Tibial nerve (tissue), 4 donors: ENCODE measurements around the gene TIAM1. TPM values are rescaled to one million over a fixed set of nuclear protein-coding genes. Genes with fewer than 3 reads are reported as not detected.

Experiments used
- DNase-seq, 2 donors: peaks; one replicate each; pipeline ENCODE4 v3.0.0-alpha.2; 2019; ENCODE audit warnings: low spot score in 2 of 2
- H3K27ac ChIP-seq, 4 donors: fragments of 200-600 bp; sonication (generic) in 3 of 4; one replicate each; pipeline ENCODE4 v1.5.1; 2017 to 2019; ENCODE audit warnings: mild to moderate bottlenecking in 1 of 4
- H3K27me3 ChIP-seq, 2 donors: fragments of 200-600 bp; sonication (generic) in 1 of 2; one replicate each; pipeline versions ENCODE4 v1.5.1 to v1.6.0; 2017 to 2019
- H3K36me3 ChIP-seq, 3 donors: fragments of 200-600 bp; sonication (generic); one replicate each; pipeline ENCODE4 v1.5.1; 2018 to 2019
- H3K4me1 ChIP-seq, 4 donors: fragments of 200-600 bp; sonication (generic) in 3 of 4; one replicate each; pipeline ENCODE4 v1.5.1; 2017 to 2019
- H3K4me3 ChIP-seq, 4 donors: fragments of 200-600 bp; sonication (generic) in 3 of 4; one replicate each; pipeline ENCODE4 v1.5.1; 2017 to 2019; ENCODE audit warnings: mild to moderate bottlenecking in 1 of 4, moderate library complexity in 1 of 4
- H3K9me3 ChIP-seq, 4 donors: fragments of 200-600 bp; sonication (generic) in 3 of 4; one replicate each; pipeline ENCODE4 v1.5.1; 2017 to 2019
- CTCF ChIP-seq, 5 experiments: fragments of 200-600 bp in 3 of 5; fragments of 450-650 bp in 2 of 5; sonication (generic) in 3 of 5; IDR thresholded peaks; one replicate each; pipeline ENCODE4 v1.5.1; 2016 to 2019; ENCODE audit warnings: antibody characterized with exemption in 5 of 5, mild to moderate bottlenecking in 3 of 5, moderate library complexity in 2 of 5
- EP300 ChIP-seq, 2 donors: sonication (generic); formaldehyde crosslinking; IDR thresholded peaks; one replicate each; pipeline ENCODE4 v1.6.1; 2017; ENCODE audit warnings: antibody characterized with exemption in 2 of 2, mild to moderate bottlenecking in 1 of 2
- POLR2A ChIP-seq, 2 donors: fragments of 450-650 bp; IDR thresholded peaks; one replicate each; pipeline ENCODE4 v1.6.1; 2017; ENCODE audit warnings: antibody characterized with exemption in 2 of 2, mild to moderate bottlenecking in 2 of 2, moderate library complexity in 2 of 2
- WGBS, 2 donors: methylation state at CpG; one replicate each; pipeline ENCODE4 v1.1.5; 2018; 5-methylcytosine and 5-hydroxymethylcytosine counted together
- total RNA-seq, 4 donors: library from RNA; depleted of rRNA; stranded (reverse); fragments of >200 nt; gene quantifications; one replicate each; pipeline ENCODE4 v1.1.0, GENCODE V29; 2016

The TIAM1 gene
- total RNA-seq, 4 donors from 2014 or later = 25.3 to 44.7 (median 31.6) TPM

GRCh38 chr21:31326522-31327242 is 17.4 kb downstream of the TIAM1 start:
- DNase-seq = no peak
- H3K9me3 ChIP-seq = peaks cover 0 to 14% (median 0%) of the 10 kb centered on the region in 4 donors
- TF ChIP-seq CTCF (IDR thresholded peaks at IDR 0.05) (no peak), POLR2A (IDR thresholded peaks at IDR 0.05) (no peak), EP300 (IDR thresholded peaks at IDR 0.05) (no peak)
- H3K4me3 ChIP-seq = no peak overlapping the region
- no peak overlapping the region for H3K27ac ChIP-seq
- H3K4me1 ChIP-seq = no peaks in the 10 kb centered on the region
- WGBS, 2 donors = 52 to 56% methylated on average over 14 of the region's 14 CpGs
- no peaks in the 10 kb centered on the region for H3K36me3 ChIP-seq
- no peaks in the 10 kb centered on the region for H3K27me3 ChIP-seq

- Histone ChIP-seq H3K4me3 (no peak overlapping the region), H3K27ac (no peak overlapping the region), H3K27me3 (no peaks in the 10 kb centered on the region), H3K36me3 (no peaks in the 10 kb centered on the region), H3K9me3 (no peaks in the 10 kb centered on the region), H3K4me1 (no peaks in the 10 kb centered on the region)
- no peak for DNase-seq
- TF ChIP-seq EP300 (IDR thresholded peaks at IDR 0.05) (no peak), POLR2A (IDR thresholded peaks at IDR 0.05) (no peak)
- WGBS, 2 donors = 85 to 94% methylated on average over 2 of the region's 2 CpGs
These were observed 25.1 kb downstream of the TIAM1 start for GRCh38 chr21:31318971-31319370.

- Histone ChIP-seq H3K27me3 (no peaks in the 10 kb centered on the region), H3K4me1 (no peaks in the 10 kb centered on the region), H3K36me3 (no peaks in the 10 kb centered on the region), H3K27ac (no peak overlapping the region), H3K4me3 (no peak overlapping the region), H3K9me3 (no peaks in the 10 kb centered on the region)
- WGBS, 2 donors = 100% methylated on average over 1 of the region's 1 CpG
- TF ChIP-seq CTCF (IDR thresholded peaks at IDR 0.05) (no peak), POLR2A (IDR thresholded peaks at IDR 0.05) (no peak), EP300 (IDR thresholded peaks at IDR 0.05) (no peak)
- DNase-seq = no peak
These were observed 26.4 kb downstream of the TIAM1 start for GRCh38 chr21:31317688-31318087.

GRCh38 chr21:31316488-31317169 is 27.4 kb downstream of the TIAM1 start:
- WGBS, 2 donors = 79 to 93% methylated on average over 9 of the region's 9 CpGs
- Histone ChIP-seq H3K27me3 (no peaks in the 10 kb centered on the region), H3K4me1 (no peaks in the 10 kb centered on the region), H3K4me3 (no peak overlapping the region), H3K36me3 (no peaks in the 10 kb centered on the region), H3K9me3 (no peaks in the 10 kb centered on the region), H3K27ac (no peak overlapping the region)
- TF ChIP-seq POLR2A (IDR thresholded peaks at IDR 0.05) (no peak), CTCF (IDR thresholded peaks at IDR 0.05) (no peak), EP300 (IDR thresholded peaks at IDR 0.05) (no peak)
- DNase-seq = no peak

GRCh38 chr21:31316072-31316471 is 28.0 kb downstream of the TIAM1 start:
- H3K4me1 ChIP-seq = no peaks in the 10 kb centered on the region
- WGBS, 2 donors = 76 to 84% methylated on average over 3 of the region's 3 CpGs
- no peaks in the 10 kb centered on the region for H3K36me3 ChIP-seq
- H3K27ac ChIP-seq = no peak overlapping the region
- no peaks in the 10 kb centered on the region for H3K27me3 ChIP-seq
- no peak for DNase-seq
- no peak overlapping the region for H3K4me3 ChIP-seq
- no peaks in the 10 kb centered on the region for H3K9me3 ChIP-seq
- TF ChIP-seq EP300 (IDR thresholded peaks at IDR 0.05) (no peak), CTCF (IDR thresholded peaks at IDR 0.05) (no peak), POLR2A (IDR thresholded peaks at IDR 0.05) (no peak)
